NCI-H226 (cell line): ENCODE measurements around the gene AMOT.

Source experiments
- DNase-seq: peaks from one replicate; pipeline ENCODE4 v3.0.0-alpha.2; 2015

The AMOT gene

DNA sequence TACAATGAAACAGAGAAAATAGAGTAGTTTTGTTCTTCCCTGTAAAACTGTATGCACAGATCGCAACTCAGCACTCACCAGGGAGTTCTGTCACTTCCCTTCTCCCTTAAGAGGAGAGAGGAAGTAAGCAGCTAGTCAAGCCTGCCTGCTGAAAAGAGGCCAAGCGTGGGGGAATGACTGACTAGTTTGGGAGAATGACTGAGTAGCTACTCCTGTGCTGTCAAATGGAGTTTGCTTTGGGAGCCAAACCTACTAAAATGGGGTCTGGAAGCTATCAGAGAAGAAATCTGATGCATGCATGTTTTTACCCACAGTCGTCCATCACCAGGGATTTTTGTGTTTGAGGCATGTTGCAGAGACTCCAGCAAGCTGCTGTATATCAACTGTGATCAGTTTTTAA is 106.3 kb downstream of the AMOT start:
- DNase-seq, result no peak

DNA sequence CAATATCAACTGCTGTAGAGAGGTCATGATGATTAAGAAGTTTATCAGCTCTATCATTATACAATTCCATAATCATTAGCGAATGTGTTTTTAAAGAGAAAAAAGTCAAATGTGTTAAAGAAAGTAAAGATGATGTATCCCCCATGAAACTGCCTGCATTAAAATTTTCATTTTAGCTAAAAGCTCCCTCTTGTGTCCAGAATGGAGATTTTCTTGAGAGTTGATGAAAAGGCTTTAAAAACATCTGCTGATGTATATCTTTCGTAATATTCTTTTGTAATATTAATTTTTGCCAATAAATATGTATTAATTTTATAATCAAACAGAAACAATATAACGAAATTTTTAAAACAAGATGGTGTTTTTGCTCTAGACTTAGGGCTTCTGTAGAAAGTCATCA is 108.8 kb downstream of the AMOT start:
- no peak for DNase-seq
